Natural killer cell (primary cell): Measurements from ENCODE around the gene PHLDA2. TPM values are rescaled to one million over a fixed set of nuclear protein-coding genes. Genes with fewer than 3 reads are reported as not detected.

Experiments used
- ATAC-seq, 3 donors: fragments of 150-1000 bp in 2 of 3; fragments of 200-7000 bp in 1 of 3; cut with Tn5 transposase; 1 replicate in 1 of 3; 2 replicates in 2 of 3; pipeline ENCODE4 v1.10.0; 2021; ENCODE audit warnings: mild to moderate bottlenecking in 2 of 3, moderate library complexity in 2 of 3
- DNase-seq, 2 donors: peaks; one replicate each; pipeline versions ENCODE4 v3.0.0 to v3.0.0-alpha.2; 2013 to 2021; ENCODE audit warnings: mixed read lengths in 1 of 2
- H3K27ac ChIP-seq: one replicate; pipeline ENCODE4 v1.5.1; 2013; ENCODE audit warnings: mild to moderate bottlenecking, low read length
- H3K27me3 ChIP-seq: one replicate; pipeline ENCODE4 v1.6.1; 2013; ENCODE audit warnings: low read length; ENCODE audit not compliant: control insufficient read depth, insufficient read depth
- H3K36me3 ChIP-seq: one replicate; pipeline ENCODE4 v1.6.1; 2013; ENCODE audit warnings: low read length; ENCODE audit not compliant: control insufficient read depth, insufficient read depth
- H3K4me1 ChIP-seq: one replicate; pipeline ENCODE4 v1.6.1; 2013; ENCODE audit warnings: low read length; ENCODE audit not compliant: control insufficient read depth, insufficient read depth
- H3K4me3 ChIP-seq: one replicate; pipeline ENCODE4 v1.5.1; 2013; ENCODE audit warnings: low read length
- H3K9me3 ChIP-seq: one replicate; pipeline ENCODE4 v1.6.1; 2013; ENCODE audit warnings: low read length; ENCODE audit not compliant: control insufficient read depth, insufficient read depth
- H3K27ac Mint-ChIP-seq, 2 donors: one replicate each; pipeline ENCODE4 v1.8.0; 2022; ENCODE audit warnings: mild to moderate bottlenecking in 2 of 2, mixed read lengths in 2 of 2, moderate library complexity in 1 of 2
- H3K27me3 Mint-ChIP-seq, 2 donors: one replicate each; pipeline ENCODE4 v1.8.0; 2022; ENCODE audit warnings: low read depth in 2 of 2, mixed read lengths in 2 of 2
- H3K36me3 Mint-ChIP-seq: one replicate; pipeline ENCODE4 v1.8.0; 2022; ENCODE audit warnings: mixed read lengths
- H3K4me1 Mint-ChIP-seq, 2 donors: one replicate each; pipeline ENCODE4 v1.8.0; 2022; ENCODE audit warnings: mixed read lengths in 2 of 2
- H3K4me3 Mint-ChIP-seq: one replicate; pipeline ENCODE4 v1.8.0; 2022; ENCODE audit warnings: mild to moderate bottlenecking, moderate library complexity, mixed read lengths
- H3K9me3 Mint-ChIP-seq, 2 donors: one replicate each; pipeline ENCODE4 v1.8.0; 2022; ENCODE audit warnings: mixed read lengths in 2 of 2
- WGBS: methylation state at CpG from one replicate; pipeline ENCODE4 v1.1.7; 2013; ENCODE audit warnings: missing lambda C conversion rate; ENCODE audit not compliant: insufficient coverage; 5-methylcytosine and 5-hydroxymethylcytosine counted together
- intact Hi-C: fragments of 100-400 bp; cut with micrococcal nuclease; formaldehyde crosslinking; loops from one replicate; pipeline ENCODE4 v1.14.2; 2022
- total RNA-seq, 4 donors: library from RNA; stranded (reverse); fragments of 120-200 nt in 1 of 4; gene quantifications; one replicate each; pipeline versions ENCODE4 v1.2.3 to v1.2.4, GENCODE V29; 2013 to 2022
- TF ChIP-seq, protein P1 (sequence below): fragments of 200-600 bp; IDR thresholded peaks from one replicate; pipeline ENCODE4 v1.8.0; 2022; ENCODE audit warnings: antibody characterized with exemption

PHLDA2 gene
- total RNA-seq, 3 donors from 2014 or later (not counting 1 experiment from before 2014, with no cell fraction given), result 0.79 to 3.2 (median 2.2) TPM

DNA sequence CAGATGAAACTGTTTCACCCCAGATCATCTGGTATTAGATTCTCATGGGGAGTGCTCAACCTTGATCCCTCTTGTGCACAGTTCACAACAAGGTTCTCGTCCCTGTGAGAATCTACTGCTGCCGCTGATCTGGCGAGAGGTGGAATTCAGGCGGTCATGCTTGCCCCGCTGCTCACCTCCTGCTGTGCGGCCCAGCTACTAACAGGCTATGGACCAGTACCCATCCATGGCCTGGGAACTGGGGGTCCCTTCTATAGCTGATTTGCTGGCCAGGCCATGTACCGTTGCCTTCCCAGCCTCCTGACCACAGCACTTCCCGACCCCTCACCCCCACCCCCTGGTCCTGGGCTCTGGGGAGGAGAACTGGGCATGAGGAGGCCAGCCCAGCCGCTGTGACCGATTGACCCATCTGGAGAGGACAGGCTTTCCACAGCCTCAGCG is 2.6 kb downstream of the PHLDA2 start:
- DNase-seq (no peak), ATAC-seq (no peak)
- Histone ChIP-seq H3K4me3 (no peak overlapping the region), H3K36me3 (no peaks in the 10 kb centered on the region), H3K27ac (no peak overlapping the region), H3K27me3 (peaks cover 31% of the 10 kb centered on the region), H3K4me1 (peaks cover 32% of the 10 kb centered on the region), H3K9me3 (no peaks in the 10 kb centered on the region)
- H3K36me3 Mint-ChIP-seq, result no peaks in the 10 kb centered on the region
- intact Hi-C loops, result no loop called here
- H3K4me3 Mint-ChIP-seq, result no peak overlapping the region
- TF ChIP-seq, protein P1, sequence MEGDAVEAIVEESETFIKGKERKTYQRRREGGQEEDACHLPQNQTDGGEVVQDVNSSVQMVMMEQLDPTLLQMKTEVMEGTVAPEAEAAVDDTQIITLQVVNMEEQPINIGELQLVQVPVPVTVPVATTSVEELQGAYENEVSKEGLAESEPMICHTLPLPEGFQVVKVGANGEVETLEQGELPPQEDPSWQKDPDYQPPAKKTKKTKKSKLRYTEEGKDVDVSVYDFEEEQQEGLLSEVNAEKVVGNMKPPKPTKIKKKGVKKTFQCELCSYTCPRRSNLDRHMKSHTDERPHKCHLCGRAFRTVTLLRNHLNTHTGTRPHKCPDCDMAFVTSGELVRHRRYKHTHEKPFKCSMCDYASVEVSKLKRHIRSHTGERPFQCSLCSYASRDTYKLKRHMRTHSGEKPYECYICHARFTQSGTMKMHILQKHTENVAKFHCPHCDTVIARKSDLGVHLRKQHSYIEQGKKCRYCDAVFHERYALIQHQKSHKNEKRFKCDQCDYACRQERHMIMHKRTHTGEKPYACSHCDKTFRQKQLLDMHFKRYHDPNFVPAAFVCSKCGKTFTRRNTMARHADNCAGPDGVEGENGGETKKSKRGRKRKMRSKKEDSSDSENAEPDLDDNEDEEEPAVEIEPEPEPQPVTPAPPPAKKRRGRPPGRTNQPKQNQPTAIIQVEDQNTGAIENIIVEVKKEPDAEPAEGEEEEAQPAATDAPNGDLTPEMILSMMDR, result no peak
- H3K9me3 Mint-ChIP-seq, result no peaks in the 10 kb centered on the region
- 95% methylated on average over 11 of the region's 11 CpGs for WGBS
- H3K27me3 Mint-ChIP-seq, result peaks cover 10 to 22% of the 10 kb centered on the region in 2 donors
- no peak overlapping the region for H3K27ac Mint-ChIP-seq
- H3K4me1 Mint-ChIP-seq, result peaks cover 17 to 23% of the 10 kb centered on the region in 2 donors

DNA sequence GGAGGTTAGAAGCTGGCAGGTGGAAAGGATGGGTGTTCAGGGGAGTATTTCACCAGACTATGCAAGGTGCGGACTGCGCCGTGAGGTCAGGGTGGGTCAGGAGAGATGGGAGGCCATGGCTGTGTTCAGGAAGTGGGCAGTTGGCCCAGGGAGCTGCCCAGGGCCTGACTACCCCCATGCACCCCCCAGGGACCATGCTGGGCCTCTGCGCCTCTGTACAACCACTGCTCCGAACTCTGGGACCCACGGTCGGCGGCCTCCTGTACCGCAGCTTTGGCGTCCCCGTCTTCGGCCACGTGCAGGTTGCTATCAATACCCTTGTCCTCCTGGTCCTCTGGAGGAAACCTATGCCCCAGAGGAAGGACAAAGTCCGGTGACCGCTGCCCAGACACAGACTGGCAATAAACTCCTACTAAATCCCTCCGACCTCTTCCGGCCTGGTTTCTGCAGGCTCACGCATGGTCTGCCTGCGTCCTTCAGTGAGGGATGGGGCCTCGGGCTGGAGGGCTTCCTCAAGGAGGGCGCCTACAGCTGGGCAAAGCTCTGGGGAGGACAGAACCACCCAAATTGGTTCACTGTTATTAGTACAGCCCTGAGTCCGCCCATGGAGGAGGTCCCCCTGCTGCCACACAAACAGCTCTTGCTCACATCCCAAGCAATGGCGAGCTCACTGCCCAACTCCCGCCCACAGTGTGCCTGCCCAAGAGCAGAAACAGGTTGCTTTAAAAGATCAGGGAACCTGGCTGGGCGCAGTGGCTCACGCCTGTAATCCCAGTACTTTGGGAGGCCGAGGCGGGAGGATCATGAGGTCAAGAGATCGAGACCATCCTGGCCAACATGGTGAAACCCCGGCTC is 4.2 kb downstream of the PHLDA2 start:
- DNase-seq (no peak), ATAC-seq (no peak)
- Mint-ChIP-seq H3K36me3 (no peaks in the 10 kb centered on the region), H3K4me3 (no peak overlapping the region), H3K27me3 (peaks cover 10 to 17% of the 10 kb centered on the region in 2 donors), H3K27ac (no peak overlapping the region), H3K4me1 (peaks cover 11 to 16% of the 10 kb centered on the region in 2 donors), H3K9me3 (no peaks in the 10 kb centered on the region)
- 94% methylated on average over 30 of the region's 30 CpGs for WGBS
- Histone ChIP-seq H3K27me3 (peaks cover 20% of the 10 kb centered on the region), H3K4me1 (peaks cover 24% of the 10 kb centered on the region), H3K4me3 (no peak overlapping the region), H3K27ac (no peak overlapping the region), H3K9me3 (no peaks in the 10 kb centered on the region), H3K36me3 (no peaks in the 10 kb centered on the region)
- intact Hi-C loops, result no loop called here
- TF ChIP-seq, protein P1, result no peak

DNA sequence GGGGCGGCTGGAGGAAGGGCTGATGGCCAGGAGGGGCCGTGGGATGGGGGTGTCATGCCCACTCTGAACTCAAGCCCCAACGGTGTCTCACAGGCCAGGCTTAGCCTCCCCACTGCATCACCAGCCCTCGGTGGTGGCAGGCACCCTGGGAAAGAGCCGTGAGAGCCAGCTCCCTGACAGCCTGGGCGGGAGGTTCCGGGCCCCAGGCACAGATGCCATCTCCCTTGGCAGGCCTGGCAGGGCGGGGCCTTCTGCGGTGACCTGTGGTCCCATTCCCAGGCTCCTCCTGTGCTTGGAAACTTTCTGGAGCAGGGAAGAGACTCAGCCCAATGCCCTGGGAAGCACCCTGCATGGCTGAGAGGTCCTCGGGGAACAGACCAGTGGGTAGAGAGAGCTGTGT is 4.8 kb downstream of the PHLDA2 start:
- Mint-ChIP-seq H3K4me3 (no peak overlapping the region), H3K27me3 (peaks cover 10 to 14% of the 10 kb centered on the region in 2 donors), H3K9me3 (no peaks in the 10 kb centered on the region), H3K36me3 (no peaks in the 10 kb centered on the region), H3K4me1 (peaks cover 11 to 12% of the 10 kb centered on the region in 2 donors), H3K27ac (no peak overlapping the region)
- peaks cover 16% of the 10 kb centered on the region for H3K27me3 ChIP-seq
- DNase-seq (no peak), ATAC-seq (no peak)
- no peaks in the 10 kb centered on the region for H3K36me3 ChIP-seq
- TF ChIP-seq, protein P1, result no peak
- H3K9me3 ChIP-seq, result no peaks in the 10 kb centered on the region
- intact Hi-C loops, result no loop called here
- H3K27ac ChIP-seq, result no peak overlapping the region
- H3K4me3 ChIP-seq, result no peak overlapping the region
- H3K4me1 ChIP-seq, result peaks cover 19% of the 10 kb centered on the region
- WGBS, result 91% methylated on average over 10 of the region's 10 CpGs
